H4 (cell line): ENCODE data around the gene RPS6KA1. TPM values are rescaled to one million over a fixed set of nuclear protein-coding genes. Genes with fewer than 3 reads are reported as not detected.
"Not testable (repeated sequence)": the region's sequence is repeated elsewhere in the genome, so short reads cannot be mapped to it uniquely, and the experiment has no call there.

Source experiments
- DNase-seq: peaks from one replicate; pipeline ENCODE4 v3.0.0-alpha.2; 2015; ENCODE audit warnings: low spot score
- total RNA-seq: library from RNA; depleted of rRNA; stranded (reverse); fragments of >200 nt; shearing (Covaris generic); gene quantifications from 2 replicates; pipeline ENCODE4 v1.2.3, GENCODE V29; 2014; rRNA removed

The RPS6KA1 gene
- 34.5 and 36.4 TPM in 2 replicates for total RNA-seq

GRCh38 chr1:26529655-26530409, at the start of gene RPS6KA1:
TSS of gene RPS6KA1 (plus strand) at chr1:26529761. CDS start at chr1:26529921, 160 bp downstream.
- no peak for DNase-seq

- DNase-seq = no peak
Observed at GRCh38 chr1:26482921-26483320, 46.6 kb upstream of the RPS6KA1 start.

DNA sequence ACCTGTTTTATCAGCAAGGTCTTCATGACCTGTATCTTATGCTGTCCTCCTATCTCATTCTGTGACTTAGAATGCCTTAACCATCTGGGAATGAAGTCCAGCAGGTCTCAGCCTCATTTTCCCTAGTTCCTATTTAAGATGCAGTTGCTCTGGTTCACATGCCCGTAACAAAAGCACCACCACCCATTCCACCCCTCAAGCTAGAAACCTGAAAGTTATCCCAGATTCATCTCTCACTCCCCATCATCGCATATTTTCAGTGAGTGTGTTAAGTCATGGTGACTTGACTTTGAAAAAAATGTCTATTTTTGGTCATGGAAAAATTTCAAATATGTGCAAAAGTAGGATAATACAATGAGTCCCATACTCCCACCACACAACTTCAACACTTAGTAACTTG, 45.6 kb upstream of the RPS6KA1 start:
- DNase-seq = no peak

- DNase-seq = no peak
Observed at GRCh38 chr1:26490155-26490554, 39.4 kb upstream of the RPS6KA1 start.

DNA sequence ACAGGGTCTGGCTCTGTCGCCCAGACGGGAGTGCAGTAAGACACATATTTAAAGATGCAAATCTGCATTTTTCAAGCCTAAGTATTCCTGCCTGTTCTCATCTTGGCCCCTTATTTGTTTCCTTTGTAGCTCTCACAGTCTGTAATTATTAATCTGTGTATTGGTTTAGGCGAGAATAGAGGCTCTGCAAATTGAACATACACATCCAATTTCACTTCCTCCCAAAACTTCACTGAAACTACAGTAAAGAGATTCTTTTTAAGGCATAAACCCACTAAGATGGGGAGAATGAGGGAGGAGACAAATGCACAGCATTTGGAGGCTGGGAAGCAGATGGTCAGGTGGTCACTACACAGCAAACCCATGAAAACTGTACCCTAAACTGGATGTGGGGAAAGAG, 36.3 kb upstream of the RPS6KA1 start:
- no peak for DNase-seq

GRCh38 chr1:26493938-26494337, 35.6 kb upstream of the RPS6KA1 start:
- DNase-seq = no peak

- no peak for DNase-seq
Observed at GRCh38 chr1:26496861-26497260, 32.7 kb upstream of the RPS6KA1 start.

DNA sequence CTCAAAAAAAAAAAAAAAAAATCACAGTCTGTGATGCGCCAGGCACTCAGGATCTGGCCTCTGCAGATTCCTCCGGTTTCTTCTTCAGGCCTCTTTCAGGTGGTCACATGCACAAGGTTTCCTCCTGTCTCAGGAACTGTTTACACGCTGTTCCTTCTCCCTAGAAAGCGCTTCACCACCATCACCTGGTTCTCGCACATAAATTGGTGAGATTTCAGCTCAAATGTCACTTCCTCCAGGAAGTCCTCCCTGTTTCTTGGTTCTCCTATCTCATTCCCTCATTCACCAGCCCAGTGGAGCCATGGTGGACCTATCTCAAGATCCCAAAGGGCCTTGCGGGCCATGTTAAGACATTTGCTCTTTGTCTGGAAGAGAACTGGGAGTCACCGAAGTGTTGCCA, 30.7 kb upstream of the RPS6KA1 start:
- no peak for DNase-seq

GRCh38 chr1:26500488-26501175, 28.9 kb upstream of the RPS6KA1 start:
- peak; percentile 64 for DNase-seq

- DNase-seq = not testable (repeated sequence)
Observed at GRCh38 chr1:26510711-26511110, 18.9 kb upstream of the RPS6KA1 start.

DNA sequence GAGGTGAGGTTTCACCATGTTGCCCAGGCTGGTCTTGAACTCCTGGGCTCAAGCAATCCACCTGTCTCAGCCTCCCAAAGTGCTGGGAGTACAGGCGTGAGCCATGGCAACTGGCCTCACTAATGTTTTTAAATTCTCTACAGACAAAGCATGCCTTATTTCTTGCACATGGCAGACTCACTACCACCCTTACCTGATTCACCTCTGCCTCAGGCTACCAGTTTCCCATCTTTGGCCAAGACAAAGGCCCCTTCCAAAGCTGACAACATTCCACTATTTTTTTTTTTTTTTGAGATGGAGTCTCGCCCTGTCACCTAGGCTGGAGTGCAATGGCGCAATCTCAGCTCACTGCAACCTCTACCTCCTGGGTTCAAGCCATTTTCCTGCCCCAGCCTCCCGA, 13.7 kb upstream of the RPS6KA1 start:
- not testable (repeated sequence) for DNase-seq

DNA sequence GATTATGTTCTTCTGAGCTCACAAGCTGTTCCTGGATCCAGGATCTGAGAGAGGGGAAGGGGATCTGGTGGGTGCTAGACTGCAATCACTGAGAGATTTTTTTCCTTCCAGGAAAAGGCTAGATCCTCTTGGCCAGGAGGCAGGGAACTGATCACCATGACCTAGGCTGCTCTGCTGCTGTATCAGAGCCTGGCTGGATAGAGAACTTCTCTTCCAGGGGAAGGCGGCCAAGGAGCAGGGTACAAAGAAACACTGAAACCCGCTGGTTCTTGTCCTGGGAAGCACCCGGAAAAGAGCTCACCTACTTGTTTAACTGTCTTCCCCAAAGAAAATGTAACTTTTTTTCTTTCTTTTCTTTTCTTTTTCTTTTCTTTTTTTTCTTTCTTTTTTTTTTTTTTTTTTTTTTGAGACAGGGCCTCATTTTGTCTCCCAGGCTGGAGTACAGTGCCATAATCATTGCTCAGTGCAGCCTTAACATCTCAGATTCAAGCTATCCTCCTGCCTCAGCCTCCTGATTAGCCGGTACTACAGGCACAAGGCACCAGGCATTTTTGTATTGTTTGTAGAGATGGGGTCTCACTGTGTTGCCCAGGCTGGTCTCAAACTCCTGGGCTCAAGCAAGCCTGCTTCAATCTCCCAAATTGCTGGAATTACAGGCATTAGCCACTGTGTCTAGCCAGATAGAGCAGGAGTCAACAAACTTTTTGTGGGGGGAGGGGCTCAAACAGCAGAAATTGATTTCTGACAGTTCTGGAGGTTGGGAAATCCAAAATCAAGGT, 12.4 kb upstream of the RPS6KA1 start:
- no peak for DNase-seq

- no peak for DNase-seq
Observed at GRCh38 chr1:26517766-26518049, 11.9 kb upstream of the RPS6KA1 start.

GRCh38 chr1:26518355-26518754, 11.2 kb upstream of the RPS6KA1 start:
- DNase-seq = no peak

- no peak for DNase-seq
Observed at GRCh38 chr1:26520339-26520738, 9.2 kb upstream of the RPS6KA1 start.

DNA sequence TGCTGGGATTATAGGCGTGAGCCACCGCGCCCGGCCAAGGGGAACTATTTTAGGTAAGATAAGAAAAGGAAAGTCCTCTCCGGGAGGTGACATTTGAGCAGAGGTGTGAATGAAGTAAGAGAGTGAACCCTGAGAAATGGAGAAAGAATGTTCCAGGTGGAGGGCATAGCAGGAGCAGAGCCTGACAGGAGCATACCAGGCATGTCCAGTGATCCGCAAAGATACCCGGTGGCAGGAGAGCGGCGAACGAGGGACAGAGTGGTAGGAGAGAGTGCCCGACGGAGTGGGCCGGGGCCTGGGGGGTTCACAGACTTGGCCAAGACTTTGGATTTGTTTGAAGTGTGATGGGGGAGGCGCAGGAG, 7.9 kb upstream of the RPS6KA1 start:
- no peak for DNase-seq

- DNase-seq = no peak
Observed at GRCh38 chr1:26522073-26522472, 7.5 kb upstream of the RPS6KA1 start.

- no peak for DNase-seq
Observed at GRCh38 chr1:26524181-26524580, 5.4 kb upstream of the RPS6KA1 start.

GRCh38 chr1:26526287-26526686, 3.3 kb upstream of the RPS6KA1 start:
- no peak for DNase-seq

DNA sequence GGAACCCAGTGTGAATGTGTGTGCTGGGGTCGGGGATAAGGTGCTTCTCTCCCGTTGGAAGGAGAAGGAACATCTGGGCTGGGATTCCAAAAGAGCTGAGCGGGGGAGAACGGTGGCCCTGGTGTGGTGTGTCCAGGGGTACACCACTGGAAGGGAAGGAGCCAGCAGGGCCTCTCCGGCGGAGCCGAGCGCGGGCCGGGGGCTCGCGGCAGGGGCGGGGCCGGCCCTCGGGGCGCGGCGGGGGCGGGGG, 231 bp upstream of the RPS6KA1 start:
- DNase-seq = no peak

DNA sequence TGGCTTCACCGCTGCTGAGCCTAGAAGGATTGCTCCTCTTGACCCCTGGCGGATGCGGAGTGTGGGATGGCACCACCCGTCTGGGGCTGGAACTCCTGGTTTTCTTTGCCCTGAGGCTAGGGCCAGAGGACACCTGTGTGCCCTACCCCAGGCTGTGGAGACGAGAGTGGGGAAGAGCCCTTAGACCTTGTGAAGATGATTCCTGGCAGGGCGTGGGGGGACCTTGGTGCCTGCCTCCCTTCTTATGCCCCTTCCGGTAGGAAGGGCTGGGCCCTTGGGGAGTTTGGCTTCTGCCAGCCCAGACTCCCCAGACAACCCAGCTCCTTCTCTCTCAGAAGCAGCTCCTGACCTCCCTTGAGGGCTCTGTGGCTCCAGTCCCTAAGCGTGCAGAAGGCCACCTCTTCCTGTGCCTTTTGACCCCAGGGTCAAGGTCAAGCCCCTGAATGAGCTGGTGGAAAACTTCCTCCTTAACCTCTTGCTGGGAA, 891 bp downstream of the RPS6KA1 start:
- no peak for DNase-seq

GRCh38 chr1:26530895-26531598, 1.5 kb downstream of the RPS6KA1 start:
- peak; percentile 94 for DNase-seq
